ENCODE data around the gene TBL1X. TPM values are rescaled to one million over a fixed set of nuclear protein-coding genes. Genes with fewer than 3 reads are reported as not detected.

Gene TBL1X
- total and polyA plus RNA-seq, 12 donors = 1.8 to 14.1 (median 9.8) TPM

DNA sequence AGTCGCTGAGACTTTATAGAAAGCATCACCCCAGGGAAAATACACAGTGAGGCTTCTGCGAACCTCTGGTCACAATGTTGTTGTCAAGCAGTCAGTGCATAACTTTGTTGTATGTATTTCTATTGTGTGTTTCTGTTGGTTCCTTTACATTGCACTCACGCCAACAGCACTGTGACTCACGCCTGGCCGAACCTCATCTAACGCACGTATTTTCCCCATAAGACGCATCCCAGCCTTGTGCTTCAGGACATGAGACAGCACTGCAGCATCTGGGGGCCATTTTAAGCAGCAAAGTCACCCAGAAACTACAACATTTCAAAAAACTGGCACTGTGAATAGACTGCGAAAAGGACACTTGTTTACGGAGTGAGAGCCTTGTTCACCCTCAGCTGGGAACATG lies 30.6 kb downstream of the TBL1X start:
- no peaks in the 10 kb centered on the region for H3K36me3 ChIP-seq
- ATAC-seq = no peak
- no peak overlapping the region for H3K27ac ChIP-seq
- no peak overlapping the region for H3K4me3 ChIP-seq
- H3K4me1 ChIP-seq = no peaks in the 10 kb centered on the region
- WGBS, 2 donors = 97 to 98% methylated on average over 10 of the region's 10 CpGs
- TF ChIP-seq, protein P1, sequence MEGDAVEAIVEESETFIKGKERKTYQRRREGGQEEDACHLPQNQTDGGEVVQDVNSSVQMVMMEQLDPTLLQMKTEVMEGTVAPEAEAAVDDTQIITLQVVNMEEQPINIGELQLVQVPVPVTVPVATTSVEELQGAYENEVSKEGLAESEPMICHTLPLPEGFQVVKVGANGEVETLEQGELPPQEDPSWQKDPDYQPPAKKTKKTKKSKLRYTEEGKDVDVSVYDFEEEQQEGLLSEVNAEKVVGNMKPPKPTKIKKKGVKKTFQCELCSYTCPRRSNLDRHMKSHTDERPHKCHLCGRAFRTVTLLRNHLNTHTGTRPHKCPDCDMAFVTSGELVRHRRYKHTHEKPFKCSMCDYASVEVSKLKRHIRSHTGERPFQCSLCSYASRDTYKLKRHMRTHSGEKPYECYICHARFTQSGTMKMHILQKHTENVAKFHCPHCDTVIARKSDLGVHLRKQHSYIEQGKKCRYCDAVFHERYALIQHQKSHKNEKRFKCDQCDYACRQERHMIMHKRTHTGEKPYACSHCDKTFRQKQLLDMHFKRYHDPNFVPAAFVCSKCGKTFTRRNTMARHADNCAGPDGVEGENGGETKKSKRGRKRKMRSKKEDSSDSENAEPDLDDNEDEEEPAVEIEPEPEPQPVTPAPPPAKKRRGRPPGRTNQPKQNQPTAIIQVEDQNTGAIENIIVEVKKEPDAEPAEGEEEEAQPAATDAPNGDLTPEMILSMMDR (IDR thresholded peaks at IDR 0.05) = no peak
- DNase-seq = no peak
- H3K27me3 ChIP-seq = peaks cover 0 to 5% (median 0%) of the 10 kb centered on the region in 7 donors
- no peaks in the 10 kb centered on the region for H3K9me3 ChIP-seq
- intact Hi-C loops (cut with DNase I) = no loop called here

DNA sequence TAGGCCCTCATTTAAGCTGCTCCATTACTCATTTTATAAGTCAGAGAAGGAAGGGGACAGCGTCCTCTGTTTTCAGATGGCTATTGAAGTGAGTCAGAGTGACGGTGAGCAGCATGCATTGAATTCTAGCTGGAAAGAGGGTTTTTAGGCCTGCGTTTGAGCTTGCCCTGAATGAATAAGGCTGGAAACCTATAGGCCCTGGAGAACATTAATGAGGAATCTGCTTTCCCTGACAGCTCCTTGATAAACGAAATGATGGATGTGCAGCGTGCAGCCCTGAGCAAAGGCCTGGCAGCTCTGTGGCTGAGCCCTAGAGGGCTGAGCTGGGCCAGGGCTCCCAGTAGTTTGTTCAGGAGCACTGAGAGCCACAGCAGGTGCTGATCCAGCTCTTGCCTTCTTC lies 33.4 kb downstream of the TBL1X start:
- Histone ChIP-seq H3K36me3 (peaks cover 0 to 13% (median 0%) of the 10 kb centered on the region in 9 donors), H3K27me3 (peaks cover 0 to 7% (median 0%) of the 10 kb centered on the region in 7 donors), H3K4me3 (no peak overlapping the region), H3K27ac (no peak overlapping the region), H3K4me1 (no peaks in the 10 kb centered on the region), H3K9me3 (no peaks in the 10 kb centered on the region)
- intact Hi-C loops (cut with DNase I) = no loop called here
- DNase-seq = no peak
- ATAC-seq = no peak
- WGBS, 2 donors = 51 to 74% methylated on average over 5 of the region's 5 CpGs
- TF ChIP-seq, protein P1 (IDR thresholded peaks at IDR 0.05) = no peak

DNA sequence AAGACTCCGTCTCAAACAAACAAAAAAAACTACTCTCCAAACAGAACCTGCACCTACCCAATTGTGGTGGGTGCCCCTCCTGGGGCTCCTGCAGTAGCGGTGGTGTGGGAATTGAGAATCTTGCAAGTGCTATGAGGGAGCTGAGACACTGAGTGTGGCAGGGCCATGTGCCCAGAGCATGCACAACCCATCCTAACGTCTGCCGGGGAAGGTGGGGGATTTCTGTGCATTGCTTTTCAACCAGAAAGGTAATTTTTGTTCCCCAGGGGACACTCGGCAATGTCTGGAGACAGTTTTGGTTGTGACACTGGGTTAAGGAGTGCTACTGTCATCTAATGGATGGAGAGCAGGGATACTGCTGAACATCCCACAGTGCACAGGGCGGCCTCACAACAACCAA lies 35.7 kb downstream of the TBL1X start:
- 91 to 93% methylated on average over 6 of the region's 6 CpGs for WGBS, 2 donors

DNA sequence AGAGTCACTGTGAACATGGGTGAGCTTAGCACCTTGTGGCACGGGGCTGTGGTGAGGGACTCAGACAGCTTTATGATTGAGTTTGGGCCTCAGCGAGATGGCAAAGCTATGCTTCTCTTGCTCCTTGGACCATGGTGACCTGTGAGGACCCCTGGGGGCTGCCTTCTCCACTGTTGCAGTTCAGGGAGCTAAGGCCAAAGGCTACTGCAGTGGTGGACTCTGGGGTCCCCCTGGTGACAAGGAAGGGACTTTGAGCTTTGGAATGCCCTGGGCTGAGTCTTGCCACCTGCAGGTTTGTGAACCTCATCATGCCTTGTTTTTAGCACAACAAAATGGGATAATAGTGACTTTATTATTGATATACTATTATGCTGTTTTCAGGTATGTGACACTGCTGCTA lies 36.5 kb downstream of the TBL1X start:
- Histone ChIP-seq H3K9me3 (no peaks in the 10 kb centered on the region), H3K27ac (no peak overlapping the region), H3K4me1 (no peaks in the 10 kb centered on the region), H3K27me3 (peaks cover 0 to 6% (median 0%) of the 10 kb centered on the region in 7 donors), H3K4me3 (no peak overlapping the region), H3K36me3 (peaks cover 0 to 19% (median 0%) of the 10 kb centered on the region in 9 donors)
- ATAC-seq (no peak), DNase-seq (no peak)
- 96 to 100% methylated on average over 2 of the region's 2 CpGs for WGBS, 2 donors
- intact Hi-C loops (cut with DNase I) = no loop called here
- TF ChIP-seq, protein P1 (IDR thresholded peaks at IDR 0.05) = peak in 1 of 9 donors; percentile 17

More for the DNA sequence above, 35.7 kb downstream of the TBL1X start:
- no peaks in the 10 kb centered on the region for H3K9me3 ChIP-seq
- TF ChIP-seq, protein P1 (IDR thresholded peaks at IDR 0.05) = no peak
- ATAC-seq (no peak), DNase-seq (no peak)
- no peak overlapping the region for H3K27ac ChIP-seq
- intact Hi-C loops (cut with DNase I) = no loop called here
- H3K4me1 ChIP-seq = no peaks in the 10 kb centered on the region
- H3K4me3 ChIP-seq = no peak overlapping the region
- H3K36me3 ChIP-seq = peaks cover 0 to 19% (median 0%) of the 10 kb centered on the region in 9 donors
- H3K27me3 ChIP-seq = peaks cover 0 to 6% (median 0%) of the 10 kb centered on the region in 7 donors
